Measurements from ENCODE around the gene PRTFDC1.

PRTFDC1 gene

GRCh38 chr10:24906372-24906771 is 46.0 kb downstream of the PRTFDC1 start:
- H3K27me3 ChIP-seq (ENCODE audit: low read length) = no peaks in the 10 kb centered on the region
- H3K9me2 ChIP-seq (replicated peaks; ENCODE audit: insufficient read depth, low read length) = no peaks in the 10 kb centered on the region
- H3K4me3 ChIP-seq (ENCODE audit: insufficient read depth, low read length, poor library complexity, severe bottlenecking) = no peak overlapping the region
- no peak for TF ChIP-seq CTCF (IDR thresholded peaks at IDR 0.05; ENCODE audit: insufficient read depth, low read length, poor library complexity, severe bottlenecking)
- no peak overlapping the region for H3K27ac ChIP-seq (ENCODE audit: low read depth, low read length)
- H3K9me3 ChIP-seq (ENCODE audit: insufficient read depth, low read length) = no peaks in the 10 kb centered on the region
- no peaks in the 10 kb centered on the region for H3K36me3 ChIP-seq (ENCODE audit: low read length)
- no peak overlapping the region for H3K4me2 ChIP-seq (ENCODE audit: low read depth, low read length, poor library complexity, severe bottlenecking)
- H3K9ac ChIP-seq (ENCODE audit: low read length) = no peak overlapping the region
- H2AFZ ChIP-seq (ENCODE audit: low read depth, low read length, severe bottlenecking) = no peak overlapping the region
- H4K20me1 ChIP-seq (ENCODE audit: low read depth, low read length) = no peaks in the 10 kb centered on the region
- H3K79me2 ChIP-seq (ENCODE audit: insufficient read depth, low read length) = no peaks in the 10 kb centered on the region
- no peaks in the 10 kb centered on the region for H3F3A ChIP-seq (ENCODE audit: insufficient read depth)

- TF ChIP-seq EZH2phosphoT487 (conservative IDR thresholded peaks at IDR 0.05; ENCODE audit: low read length) (no peak), CTCF (IDR thresholded peaks at IDR 0.05; ENCODE audit: insufficient read depth, low read length, poor library complexity, severe bottlenecking) (no peak)
- Histone ChIP-seq H3K27me3 (ENCODE audit: low read length) (no peaks in the 10 kb centered on the region), H3K27ac (ENCODE audit: low read depth, low read length) (no peak overlapping the region), H3F3A (ENCODE audit: insufficient read depth) (no peaks in the 10 kb centered on the region), H3K9me2 (replicated peaks; ENCODE audit: insufficient read depth, low read length) (no peaks in the 10 kb centered on the region), H3K36me3 (ENCODE audit: low read length) (no peaks in the 10 kb centered on the region), H4K20me1 (ENCODE audit: low read depth, low read length) (no peaks in the 10 kb centered on the region), H3K4me3 (ENCODE audit: insufficient read depth, low read length, poor library complexity, severe bottlenecking) (no peak overlapping the region), H2AFZ (ENCODE audit: low read depth, low read length, severe bottlenecking) (no peak overlapping the region), H3K9ac (ENCODE audit: low read length) (no peak overlapping the region), H3K9me3 (ENCODE audit: insufficient read depth, low read length) (no peaks in the 10 kb centered on the region), H3K4me2 (ENCODE audit: low read depth, low read length, poor library complexity, severe bottlenecking) (no peak overlapping the region), H3K79me2 (ENCODE audit: insufficient read depth, low read length) (no peaks in the 10 kb centered on the region)
Observed at GRCh38 chr10:24904824-24905223, 47.6 kb downstream of the PRTFDC1 start.

- Histone ChIP-seq H4K20me1 (ENCODE audit: low read depth, low read length) (no peaks in the 10 kb centered on the region), H3K9ac (ENCODE audit: low read length) (no peak overlapping the region), H3K36me3 (ENCODE audit: low read length) (no peaks in the 10 kb centered on the region), H3K4me2 (ENCODE audit: low read depth, low read length, poor library complexity, severe bottlenecking) (no peak overlapping the region), H2AFZ (ENCODE audit: low read depth, low read length, severe bottlenecking) (no peak overlapping the region), H3K79me2 (ENCODE audit: insufficient read depth, low read length) (no peaks in the 10 kb centered on the region), H3K9me3 (ENCODE audit: insufficient read depth, low read length) (no peaks in the 10 kb centered on the region), H3K4me3 (ENCODE audit: insufficient read depth, low read length, poor library complexity, severe bottlenecking) (no peak overlapping the region), H3K27me3 (ENCODE audit: low read length) (no peaks in the 10 kb centered on the region), H3K9me2 (replicated peaks; ENCODE audit: insufficient read depth, low read length) (no peaks in the 10 kb centered on the region), H3F3A (ENCODE audit: insufficient read depth) (no peaks in the 10 kb centered on the region), H3K27ac (ENCODE audit: low read depth, low read length) (no peak overlapping the region)
- no peak for TF ChIP-seq EZH2phosphoT487 (conservative IDR thresholded peaks at IDR 0.05; ENCODE audit: low read length)
- TF ChIP-seq CTCF (IDR thresholded peaks at IDR 0.05; ENCODE audit: insufficient read depth, low read length, poor library complexity, severe bottlenecking) = no peak
Observed at GRCh38 chr10:24902400-24902728, 50.0 kb downstream of the PRTFDC1 start.
